ENCODE data around the gene C16orf95. TPM values are rescaled to one million over a fixed set of nuclear protein-coding genes. Genes with fewer than 3 reads are reported as not detected.

C16orf95 gene
- total and polyA plus RNA-seq, 2 of the 4 experiments (the other 2 are of a cell fraction): 2.0 to 4.7 TPM

DNA sequence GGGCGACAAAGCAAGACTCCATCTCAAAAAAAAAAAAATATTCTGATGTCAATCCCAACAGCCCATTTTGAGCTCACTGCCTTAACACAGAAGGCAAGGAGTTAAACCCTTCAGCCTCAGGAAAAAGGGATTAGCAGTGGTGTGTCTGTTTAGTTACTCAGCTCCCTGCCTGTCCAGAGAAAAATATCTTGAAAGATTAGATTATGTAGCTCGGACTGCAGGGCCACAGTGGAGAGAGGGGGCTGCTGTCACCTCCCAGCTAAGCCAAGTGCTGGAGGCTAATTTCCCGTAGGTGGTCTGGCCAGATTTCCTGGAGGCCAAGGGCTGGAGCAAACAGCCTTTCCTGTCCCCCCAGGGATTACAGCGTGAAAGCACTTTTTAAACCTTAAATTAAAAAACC is 50.3 kb downstream of the C16orf95 start:
- Histone ChIP-seq H3K4me1 (ENCODE audit: control insufficient read depth, insufficient read depth, low read length) (no peaks in the 10 kb centered on the region), H3K18ac (ENCODE audit: low read depth, low read length) (no peak overlapping the region), H3K27ac (ENCODE audit: insufficient read depth, low read length) (no peak overlapping the region), H2AK9ac (replicated peaks; ENCODE audit: low read depth, low read length, poor library complexity) (no peak overlapping the region), H2AK5ac (ENCODE audit: low read depth, low read length) (no peak overlapping the region), H3K4ac (ENCODE audit: low read depth, low read length) (no peak overlapping the region), H3K27me3 (ENCODE audit: control insufficient read depth, insufficient read depth, low read length) (peaks cover 26% of the 10 kb centered on the region), H3K36me3 (ENCODE audit: control insufficient read depth, insufficient read depth, low read length) (no peaks in the 10 kb centered on the region), H4K91ac (ENCODE audit: insufficient read depth, low read depth, low read length) (no peak overlapping the region), H2AFZ (replicated peaks; ENCODE audit: low read length, poor library complexity) (no peak overlapping the region), H2BK15ac (ENCODE audit: low read depth, low read length) (no peak overlapping the region), H3K9me3 (ENCODE audit: control insufficient read depth, insufficient read depth, low read length) (no peaks in the 10 kb centered on the region), H2BK5ac (ENCODE audit: low read depth, low read length, poor library complexity, severe bottlenecking) (no peak overlapping the region), H3K56ac (ENCODE audit: extremely low read depth, insufficient read depth, low read length) (no peak overlapping the region), H3K23ac (ENCODE audit: low read depth, low read length) (no peak overlapping the region), H2BK120ac (ENCODE audit: low read depth, low read length) (no peak overlapping the region), H3K4me3 (ENCODE audit: insufficient read depth, low read depth, low read length) (no peak overlapping the region), H4K5ac (ENCODE audit: low read depth, low read length) (no peak overlapping the region), H4K8ac (ENCODE audit: low read depth in 2 of 2, low read length in 2 of 2) (no peak overlapping the region), H2BK20ac (ENCODE audit: low read depth, low read length) (no peak overlapping the region), H3K9me1 (ENCODE audit: insufficient read depth, low read length) (no peaks in the 10 kb centered on the region), H3K79me1 (ENCODE audit: low read depth in 1 of 2, low read length in 2 of 2) (no peaks in the 10 kb centered on the region), H3K9ac (ENCODE audit: low read depth, low read length) (no peak overlapping the region), H3K4me2 (ENCODE audit: low read depth, low read length) (no peak overlapping the region), H4K20me1 (ENCODE audit: insufficient read depth, low read length) (no peaks in the 10 kb centered on the region), H3K14ac (replicated peaks; ENCODE audit: low read depth, low read length) (no peak overlapping the region)
- in situ Hi-C loops (cut with MboI; ENCODE audit: low sequenced_read_pairs) (no loop called here), intact Hi-C loops (cut with micrococcal nuclease) (no loop called here), dilution Hi-C loops (cut with HindIII; ENCODE audit: low sequenced_read_pairs, unreplicated experiment) (no loop called here)
- ChIA-PET POLR2A (ENCODE audit: unreplicated experiment) (no interaction called here), CTCF (interaction anchor here (0.7 kb wide), 2 partner anchors 10 to 1021 kb away, joined by 4 to 9 read pairs; no protein-coding TSS in a partner anchor)
- ATAC-seq (ENCODE audit: low read depth): no peak
- no peak for DNase-seq
- no CpG with 5 or more reads among the region's 4 CpGs for WGBS, 2 experiments (ENCODE audit: extremely low coverage in 2 of 2, insufficient read length in 1 of 2)
- no TSS peak for BruUV-seq (replicated peaks)
- TF ChIP-seq ELK1 (IDR thresholded peaks at IDR 0.05; ENCODE audit: borderline replicate concordance, low read depth, low read length) (no peak), USF2 (IDR thresholded peaks at IDR 0.05; ENCODE audit: low read depth, low read length) (no peak), RFX5 (IDR thresholded peaks at IDR 0.05; ENCODE audit: low read depth, low read length) (no peak), MAZ (IDR thresholded peaks at IDR 0.05; ENCODE audit: borderline replicate concordance, low read depth, low read length) (no peak), CHD1 (IDR thresholded peaks at IDR 0.05; ENCODE audit: low read depth, low read length) (no peak), MAFK (IDR thresholded peaks at IDR 0.05; ENCODE audit: low read depth, low read length) (no peak), SMC3 (IDR thresholded peaks at IDR 0.05; ENCODE audit: low read depth, low read length) (no peak), CEBPB (IDR thresholded peaks at IDR 0.05; ENCODE audit: low read depth, low read length) (no peak), NFE2L2 (IDR thresholded peaks at IDR 0.05; ENCODE audit: low read depth, low read length) (no peak), CTCF (conservative IDR thresholded peaks at IDR 0.05; ENCODE audit: low read depth, low read length) (no peak), FOS (IDR thresholded peaks at IDR 0.05; ENCODE audit: low read depth, low read length) (no peak), RCOR1 (IDR thresholded peaks at IDR 0.05; ENCODE audit: insufficient replicate concordance, low read length) (no peak), RAD21 (IDR thresholded peaks at IDR 0.05; ENCODE audit: low read length) (no peak), POLR2A (IDR thresholded peaks at IDR 0.05; ENCODE audit: low read depth, low read length) (no peak), BHLHE40 (IDR thresholded peaks at IDR 0.05; ENCODE audit: low read depth, low read length) (no peak), MXI1 (IDR thresholded peaks at IDR 0.05; ENCODE audit: borderline replicate concordance, low read depth, low read length) (no peak)

Measured in IMR-90 (cell line).